CD4-positive, alpha-beta T cell treated with Interferon alpha-2 for 1 hour (primary cell): ENCODE data around the gene PACC1.
"Not testable (repeated sequence)": the region's sequence is repeated elsewhere in the genome, so short reads cannot be mapped to it uniquely, and the experiment has no call there.

Experiments
- DNase-seq, 2 donors: peaks; one replicate each; pipeline ENCODE4 v3.0.0-alpha.2; 2020 to 2022

The PACC1 gene

GRCh38 chr1:212326541-212326940 lies 88.1 kb downstream of the PACC1 start:
- DNase-seq: no peak

GRCh38 chr1:212323066-212323465 lies 91.6 kb downstream of the PACC1 start:
- no peak for DNase-seq

DNA sequence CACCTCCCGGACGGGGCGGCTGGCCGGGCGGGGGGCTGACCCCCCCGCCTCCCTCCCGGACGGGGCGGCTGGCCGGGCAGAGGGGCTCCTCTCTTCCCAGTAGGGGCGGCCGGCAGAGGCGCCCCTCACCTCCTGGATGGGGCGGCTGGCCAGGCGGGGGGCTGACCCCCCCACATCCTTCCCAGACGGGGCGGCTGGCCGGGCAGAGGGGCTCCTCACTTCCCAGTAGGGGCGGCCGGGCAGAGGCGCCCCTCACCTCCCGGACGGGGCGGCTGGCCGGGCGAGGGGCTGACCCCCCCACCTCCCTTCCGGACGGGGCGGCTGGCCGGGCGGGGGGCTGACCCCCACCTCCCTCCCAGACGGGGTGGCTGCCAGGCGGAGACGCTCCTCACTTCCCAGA lies 93.7 kb downstream of the PACC1 start:
- not testable (repeated sequence) for DNase-seq

GRCh38 chr1:212317916-212318315 lies 96.8 kb downstream of the PACC1 start:
- no peak for DNase-seq

DNA sequence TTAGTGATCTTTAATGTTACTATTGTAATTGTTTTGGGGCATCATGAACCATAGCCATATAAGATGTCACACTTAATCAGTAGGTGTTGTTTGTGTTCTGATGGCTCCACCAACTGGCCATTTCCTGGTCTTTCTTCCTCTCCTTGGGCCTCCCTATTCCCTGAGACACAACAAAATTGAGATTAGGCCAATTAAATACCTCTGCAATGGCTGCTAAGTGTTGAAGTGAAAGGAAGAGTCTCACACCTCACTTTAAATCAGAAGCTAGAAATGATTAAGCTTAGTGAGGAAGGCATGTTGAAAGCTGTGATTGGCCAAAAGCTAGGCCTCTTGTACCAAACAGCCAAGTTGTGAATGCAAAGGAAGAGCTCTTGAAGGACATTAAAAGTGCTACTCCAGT lies 98.8 kb downstream of the PACC1 start:
- peak in 1 of 2 donors; percentile 31 for DNase-seq

DNA sequence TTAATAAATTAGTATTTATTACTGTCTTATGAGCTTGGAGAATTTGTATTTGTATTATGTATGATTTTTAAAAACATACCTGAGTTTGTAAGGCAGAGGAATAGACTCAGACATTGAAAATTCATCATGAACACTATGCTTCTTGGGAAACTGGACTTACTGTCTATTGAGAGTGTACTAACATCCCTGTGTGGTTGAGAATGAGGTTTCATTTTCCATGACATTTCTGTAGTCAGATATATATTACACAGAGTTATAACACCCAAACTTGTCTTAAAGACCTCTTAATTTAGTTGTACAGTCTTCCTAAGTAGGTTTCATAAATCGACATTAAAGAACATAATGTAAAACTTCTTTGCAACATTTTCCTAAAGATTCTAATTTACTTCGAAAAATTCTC lies 99.5 kb downstream of the PACC1 start:
- no peak for DNase-seq
